GM12878 (cell line): ENCODE measurements around the gene TBC1D28. TPM values are rescaled to one million over a fixed set of nuclear protein-coding genes. Genes with fewer than 3 reads are reported as not detected.
A peak's percentile ranks its signal among the peaks of the same experiment; 100 is the strongest.
"Not testable (repeated sequence)": the region's sequence is repeated elsewhere in the genome, so short reads cannot be mapped to it uniquely, and the experiment has no call there.

Experiments
- ATAC-seq: fragments of 200-7000 bp; cut with Tn5 transposase; 3 replicates; pipeline ENCODE4 v1.9.1; 2020; ENCODE audit warnings: mild to moderate bottlenecking, moderate library complexity
- BruUV-seq: library from RNA; stranded (reverse); fragments of 400-500 nt; replicated peaks from 2 replicates; lab custom pipeline; 2021; lab: Mats Ljungman, UMichigan
- CTCF ChIA-PET: fragments of 300-600 bp; sonication (Branson Sonifier 250); formaldehyde crosslinking; extraction: SDS; loops from one replicate; lab custom pipeline; 2021; ENCODE audit warnings: inconsistent platforms; lab: Yijun Ruan, JAX
- POLR2A ChIA-PET: fragments of 350-600 bp; formaldehyde crosslinking; extraction: SDS; loops from one replicate; lab custom pipeline; 2021; ENCODE audit warnings: inconsistent platforms; lab: Charles Lee
- RAD21 ChIA-PET: fragments of 300-600 bp; sonication (Branson Sonifier 250); formaldehyde crosslinking; loops from one replicate; lab custom pipeline; 2023; ENCODE audit warnings: antibody characterized with exemption; ENCODE audit not compliant: unreplicated experiment; lab: Charles Lee
- SMC1A ChIA-PET: fragments of 300-600 bp; sonication (Branson Sonifier 250); formaldehyde crosslinking; loops from one replicate; lab custom pipeline; 2023; ENCODE audit not compliant: unreplicated experiment, uncharacterized antibody; lab: Charles Lee
- DNase-seq: peaks from one replicate; pipeline ENCODE4 v3.0.0-alpha.2; 2011; ENCODE audit warnings: low read depth, low spot score
- FAIRE-seq: peaks from 3 replicates; lab custom pipeline; 2011; peaks lifted over from hg19 to GRCh38; lab: Jason Lieb, UNC
- H2AFZ ChIP-seq: 2 replicates; pipeline ENCODE4 v1.6.0; 2011; ENCODE audit warnings: low read depth, low read length, control low read depth; ENCODE audit not compliant: control insufficient read depth
- H3K27ac ChIP-seq: 2 replicates; pipeline ENCODE4 v1.5.1; 2011; ENCODE audit warnings: control low read depth; ENCODE audit not compliant: control insufficient read depth, insufficient read depth
- H3K27me3 ChIP-seq, 2 experiments: replicated peaks in 1 of 2; 2 replicates each; pipeline versions ENCODE4 v1.6.0 to v1.6.1; 2011; ENCODE audit warnings: low read length in 1 of 2; ENCODE audit not compliant: control insufficient read depth in 2 of 2, insufficient read depth in 2 of 2
- H3K36me3 ChIP-seq, 2 experiments: 2 replicates each; pipeline ENCODE4 v1.5.1; 2011; ENCODE audit warnings: low read length in 1 of 2; ENCODE audit not compliant: control insufficient read depth in 2 of 2, insufficient read depth in 2 of 2
- H3K4me1 ChIP-seq: 2 replicates; pipeline ENCODE4 v1.6.1; 2011; ENCODE audit warnings: mild to moderate bottlenecking, low read length, moderate library complexity, mixed read lengths; ENCODE audit not compliant: control insufficient read depth, insufficient read depth
- H3K4me2 ChIP-seq: 2 replicates; pipeline ENCODE4 v1.6.0; 2011; ENCODE audit warnings: control low read depth; ENCODE audit not compliant: control insufficient read depth, insufficient read depth
- H3K4me3 ChIP-seq: fragments of 200-600 bp; sonication (generic); 2 replicates; pipeline ENCODE4 v1.5.1; 2016
- H3K79me2 ChIP-seq: 2 replicates; pipeline ENCODE4 v1.6.0; 2011; ENCODE audit warnings: low read length; ENCODE audit not compliant: control insufficient read depth, insufficient read depth
- H3K9ac ChIP-seq: 2 replicates; pipeline ENCODE4 v1.8.0; 2011; ENCODE audit warnings: low read length, control low read depth, mixed read lengths; ENCODE audit not compliant: control insufficient read depth, insufficient read depth
- H3K9me3 ChIP-seq: replicated peaks from 3 replicates; pipeline ENCODE4 v1.5.1; 2011; ENCODE audit warnings: mild to moderate bottlenecking, low read length; ENCODE audit not compliant: control insufficient read depth, insufficient read depth
- H4K20me1 ChIP-seq: 2 replicates; pipeline ENCODE4 v1.6.0; 2011; ENCODE audit not compliant: control insufficient read depth, insufficient read depth
- HCFC1 ChIP-seq: fragments of 150-350 bp; IDR thresholded peaks from 2 replicates; pipeline ENCODE4 v1.6.1; 2014; ENCODE audit warnings: low read length
- SIX5 ChIP-seq: IDR thresholded peaks from 2 replicates; pipeline ENCODE4 v1.6.1; 2011; ENCODE audit warnings: mild to moderate bottlenecking, low read depth, low read length, moderate library complexity; ENCODE audit not compliant: severe bottlenecking
- whole genome bisulfite sequencing: methylation state at CpG from one replicate; pipeline ENCODE4 v1.1.6; 2016; ENCODE audit warnings: low lambda C conversion rate; ENCODE audit not compliant: insufficient replicate concordance, insufficient coverage; ENCODE audit errors: missing lambda C conversion rate; 5-methylcytosine and 5-hydroxymethylcytosine counted together
- in situ Hi-C: fragments of 300-500 bp; cut with MboI; formaldehyde crosslinking; loops from 9 replicates; pipeline ENCODE4 v1.14.3; 2018; ENCODE audit warnings: mixed read lengths
- intact Hi-C: fragments of 100-400 bp; cut with micrococcal nuclease; formaldehyde crosslinking; loops from one replicate; pipeline ENCODE4 v1.14.2; 2022; ENCODE audit not compliant: unreplicated experiment
- polyA plus RNA-seq, 11 experiments: library from polyadenylated mRNA; depleted of rRNA in 4 of 11; unstranded in 6 of 11; stranded (reverse) in 5 of 11; fragments of >200 nt; fragmentation: Nextera tagmentation in 4 of 11; fragmentation: Illumina TruSeq in 1 of 11; extraction: Ambion mirVana in 4 of 11; extraction: Trizol in 1 of 11; gene quantifications; 1 replicate in 1 of 11; 2 replicates in 10 of 11; pipeline versions ENCODE4 v1.2.1 to v1.2.3, GENCODE V29; 2011 to 2016; ENCODE audit warnings: inconsistent platforms in 2 of 11, missing spikeins in 2 of 11, low read depth in 1 of 11
- total RNA-seq, 4 experiments: library from RNA; depleted of rRNA in 3 of 4; stranded (reverse); fragments of >200 nt in 3 of 4; fragmentation: Illumina TruSeq in 1 of 4; extraction: Trizol in 1 of 4; gene quantifications; 2 replicates each; pipeline versions ENCODE4 v1.2.1 to v1.2.3, GENCODE V29; 2013 to 2021

Gene TBC1D28
- total and polyA plus RNA-seq, 10 of the 15 experiments (the other 5 are each of a cell fraction or from before 2014, with no cell fraction given), result not detected

GRCh38 chr17:18681767-18682571 lies 37.8 kb upstream of the TBC1D28 start, which contains the start of gene FOXO3B:
Gene FOXO3B (minus strand): TSS chr17:18682314. CDS start chr17:18681651, 663 bp downstream.
- SMC1A ChIA-PET, H4K20me1 ChIP-seq, H3K79me2 ChIP-seq, H3K4me3 ChIP-seq, RAD21 ChIA-PET, in situ Hi-C loops, H3K36me3 ChIP-seq, H3K4me1 ChIP-seq, H3K27me3 ChIP-seq, intact Hi-C loops, CTCF ChIA-PET, H3K27ac ChIP-seq, H3K9me3 ChIP-seq, DNase-seq, POLR2A ChIA-PET: not testable (repeated sequence)
- FAIRE-seq, result peak; percentile 88
- peak; percentile 98 for ATAC-seq
- H3K4me2 ChIP-seq, result peak within 1 kb of the TSS; percentile 25; the same call in 1 of the 2 replicates
- under 1% methylated on average over 18 of the region's 58 CpGs for WGBS
- H2AFZ ChIP-seq, result peak within 1 kb of the TSS; percentile 47
- BruUV-seq, result TSS peak; percentile 81
- peak; percentile 54 for TF ChIP-seq HCFC1
- TF ChIP-seq SIX5, result peak; percentile 46
- H3K9ac ChIP-seq, result peak within 1 kb of the TSS; percentile 39; the same call in 1 of the 2 replicates

GRCh38 chr17:18677381-18677780 lies 33.2 kb upstream of the TBC1D28 start:
- WGBS, result 98% methylated on average over 18 of the region's 29 CpGs
- FAIRE-seq, H2AFZ ChIP-seq, CTCF ChIA-PET, H3K36me3 ChIP-seq, intact Hi-C loops, H3K4me3 ChIP-seq, H3K4me2 ChIP-seq, BruUV-seq, H3K9me3 ChIP-seq, in situ Hi-C loops, H4K20me1 ChIP-seq, H3K27ac ChIP-seq, POLR2A ChIA-PET, RAD21 ChIA-PET, H3K27me3 ChIP-seq, DNase-seq, ATAC-seq, H3K4me1 ChIP-seq, SMC1A ChIA-PET, H3K9ac ChIP-seq, H3K79me2 ChIP-seq: not testable (repeated sequence)

- H3K4me3 ChIP-seq, H3K4me2 ChIP-seq, RAD21 ChIA-PET, H3K27me3 ChIP-seq, H3K27ac ChIP-seq, H2AFZ ChIP-seq, H3K9ac ChIP-seq, BruUV-seq, CTCF ChIA-PET, H3K79me2 ChIP-seq, intact Hi-C loops, H3K4me1 ChIP-seq, DNase-seq, in situ Hi-C loops, SMC1A ChIA-PET, H4K20me1 ChIP-seq, H3K9me3 ChIP-seq, ATAC-seq, FAIRE-seq, POLR2A ChIA-PET, H3K36me3 ChIP-seq: not testable (repeated sequence)
- WGBS, result 100% methylated on average over 3 of the region's 3 CpGs
Observed at GRCh38 chr17:18676928-18677327, 32.7 kb upstream of the TBC1D28 start.
